Activated naive CD8-positive, alpha-beta T cell treated with anti-CD3 and anti-CD28 coated beads, Interleukin-2, amount 10 ng/mL, durations not matched to agents 7 days and 5 days (primary cell): Measurements from ENCODE around the gene C6orf136. TPM values are rescaled to one million over a fixed set of nuclear protein-coding genes. Genes with fewer than 3 reads are reported as not detected.
A peak's percentile ranks its signal among the peaks of the same experiment; 100 is the strongest.

Experiments used
- ATAC-seq: fragments of 150-1000 bp; cut with Tn5 transposase; one replicate; pipeline ENCODE4 v1.10.0; 2021; ENCODE audit warnings: low read depth, moderate library complexity
- POLR2A ChIA-PET: fragments of 350-600 bp; sonication (Branson Sonifier 250); formaldehyde crosslinking; loops from one replicate; lab custom pipeline; 2021; ENCODE audit warnings: antibody characterized with exemption; lab: Charles Lee
- DNase-seq: peaks from one replicate; pipeline ENCODE4 v3.0.0; 2021
- H3K27ac Mint-ChIP-seq: one replicate; pipeline ENCODE4 v1.8.0; 2022; ENCODE audit warnings: mild to moderate bottlenecking, mixed read lengths
- H3K27me3 Mint-ChIP-seq: one replicate; pipeline ENCODE4 v1.8.0; 2022; ENCODE audit warnings: mild to moderate bottlenecking, moderate library complexity, mixed read lengths
- H3K36me3 Mint-ChIP-seq: one replicate; pipeline ENCODE4 v1.8.0; 2021; ENCODE audit warnings: mild to moderate bottlenecking, mixed read lengths
- H3K4me1 Mint-ChIP-seq: one replicate; pipeline ENCODE4 v1.8.0; 2021; ENCODE audit warnings: mixed read lengths
- H3K4me3 Mint-ChIP-seq: one replicate; pipeline ENCODE4 v1.8.0; 2022; ENCODE audit warnings: mild to moderate bottlenecking, moderate library complexity, mixed read lengths
- H3K9me3 Mint-ChIP-seq: one replicate; pipeline ENCODE4 v1.8.0; 2021; ENCODE audit warnings: mixed read lengths
- total RNA-seq, 2 experiments: library from RNA; stranded (reverse); gene quantifications; one replicate each; pipeline ENCODE4 v1.2.3, GENCODE V29; 2021

C6orf136 gene
- total RNA-seq, 2 experiments from 2014 or later, result 33.5 to 34.3 TPM

GRCh38 chr6:30679765-30680535 is 33.0 kb downstream of the C6orf136 start:
- Mint-ChIP-seq H3K4me1 (peaks cover 25% of the 10 kb centered on the region), H3K9me3 (no peaks in the 10 kb centered on the region), H3K27me3 (no peaks in the 10 kb centered on the region), H3K4me3 (peak overlapping the region; percentile 91), H3K27ac (peak overlapping the region; percentile 99), H3K36me3 (peaks cover 70% of the 10 kb centered on the region)
- DNase-seq (no peak), ATAC-seq (no peak)
- POLR2A ChIA-PET, result interaction anchor here (0.7 to 16.6 kb wide), 9 partner anchors 10 to 150 kb away, joined by 3 to 512 read pairs (median 13); partner anchors contain the start of genes MDC1, MRPS18B, NRM and TUBB

- peaks cover 23% of the 10 kb centered on the region for H3K4me1 Mint-ChIP-seq
- ATAC-seq (no peak), DNase-seq (no peak)
Measured at GRCh38 chr6:30681766-30682142, 34.8 kb downstream of the C6orf136 start.

GRCh38 chr6:30682143-30683117 is 35.5 kb downstream of the C6orf136 start:
- ATAC-seq (peak; percentile 64), DNase-seq (peak; percentile 88)
- no peaks in the 10 kb centered on the region for H3K9me3 Mint-ChIP-seq
- no peaks in the 10 kb centered on the region for H3K27me3 Mint-ChIP-seq
- peaks cover 73% of the 10 kb centered on the region for H3K36me3 Mint-ChIP-seq
- POLR2A ChIA-PET, result interaction anchor here (0.8 to 16.6 kb wide), 10 partner anchors 9 to 190 kb away, joined by 3 to 512 read pairs (median 20); partner anchors contain the start of genes IER3, MDC1, MRPS18B and NRM
- peak overlapping the region; percentile 91 for H3K4me3 Mint-ChIP-seq
- H3K4me1 Mint-ChIP-seq, result peaks cover 20% of the 10 kb centered on the region
- peak overlapping the region; percentile 99 for H3K27ac Mint-ChIP-seq

More at GRCh38 chr6:30681766-30682142, 34.8 kb downstream of the C6orf136 start:
- Mint-ChIP-seq H3K27me3 (no peaks in the 10 kb centered on the region), H3K36me3 (peaks cover 76% of the 10 kb centered on the region), H3K4me3 (peak overlapping the region; percentile 91), H3K27ac (peak overlapping the region; percentile 99), H3K9me3 (no peaks in the 10 kb centered on the region)
- POLR2A ChIA-PET, result interaction anchor here (0.8 to 16.6 kb wide), 8 partner anchors 9 to 189 kb away, joined by 3 to 512 read pairs (median 40); partner anchors contain the start of genes MDC1, MRPS18B, NRM and PPP1R10

GRCh38 chr6:30683183-30683979 is 36.4 kb downstream of the C6orf136 start:
- H3K27me3 Mint-ChIP-seq, result no peaks in the 10 kb centered on the region
- no peak for ATAC-seq
- H3K27ac Mint-ChIP-seq, result peak overlapping the region; percentile 99
- POLR2A ChIA-PET, result interaction anchor here (0.7 to 16.6 kb wide), 11 partner anchors 7 to 68 kb away, joined by 3 to 512 read pairs (median 13); partner anchors contain the start of genes DHX16, IER3, MDC1 and MRPS18B
- peak overlapping the region; percentile 91 for H3K4me3 Mint-ChIP-seq
- DNase-seq, result peak; percentile 51
- H3K4me1 Mint-ChIP-seq, result peaks cover 28% of the 10 kb centered on the region
- peaks cover 70% of the 10 kb centered on the region for H3K36me3 Mint-ChIP-seq
- H3K9me3 Mint-ChIP-seq, result no peaks in the 10 kb centered on the region

- Mint-ChIP-seq H3K9me3 (no peaks in the 10 kb centered on the region), H3K4me1 (peaks cover 29% of the 10 kb centered on the region), H3K36me3 (peaks cover 66% of the 10 kb centered on the region), H3K4me3 (peak overlapping the region; percentile 91), H3K27me3 (no peaks in the 10 kb centered on the region), H3K27ac (peak overlapping the region; percentile 99)
- ATAC-seq (no peak), DNase-seq (no peak)
- POLR2A ChIA-PET, result interaction anchor here (0.7 to 16.6 kb wide), 13 partner anchors 8 to 69 kb away, joined by 3 to 512 read pairs (median 6); partner anchors contain the start of genes DHX16, IER3, MDC1 and MRPS18B
Measured at GRCh38 chr6:30683980-30684338, 37.0 kb downstream of the C6orf136 start.

- DNase-seq, result peak; percentile 68
- H3K36me3 Mint-ChIP-seq, result peaks cover 62% of the 10 kb centered on the region
- H3K27me3 Mint-ChIP-seq, result no peaks in the 10 kb centered on the region
- H3K27ac Mint-ChIP-seq, result peak overlapping the region; percentile 99
- POLR2A ChIA-PET, result interaction anchor here (0.6 to 16.6 kb wide), 14 partner anchors 9 to 69 kb away, joined by 3 to 512 read pairs (median 6); partner anchors contain the start of genes DHX16, FLOT1, IER3 and MDC1
- peaks cover 31% of the 10 kb centered on the region for H3K4me1 Mint-ChIP-seq
- peak overlapping the region; percentile 91 for H3K4me3 Mint-ChIP-seq
- peak; percentile 10 for ATAC-seq
- no peaks in the 10 kb centered on the region for H3K9me3 Mint-ChIP-seq
Measured at GRCh38 chr6:30684386-30685156, 37.6 kb downstream of the C6orf136 start.

GRCh38 chr6:30685157-30686008 is 38.5 kb downstream of the C6orf136 start:
- no peaks in the 10 kb centered on the region for H3K27me3 Mint-ChIP-seq
- ATAC-seq (no peak), DNase-seq (peak; percentile 60)
- H3K4me1 Mint-ChIP-seq, result peaks cover 34% of the 10 kb centered on the region
- no peaks in the 10 kb centered on the region for H3K9me3 Mint-ChIP-seq
- H3K36me3 Mint-ChIP-seq, result peaks cover 54% of the 10 kb centered on the region
- POLR2A ChIA-PET, result interaction anchor here (0.6 to 16.6 kb wide), 11 partner anchors 9 to 70 kb away, joined by 3 to 512 read pairs (median 6); partner anchors contain the start of genes DHX16, FLOT1, IER3 and MDC1
- peak overlapping the region; percentile 99 for H3K27ac Mint-ChIP-seq
- peak overlapping the region; percentile 91 for H3K4me3 Mint-ChIP-seq

GRCh38 chr6:30686009-30686907 is 39.3 kb downstream of the C6orf136 start, which contains the start of gene PPP1R18:
Gene PPP1R18 (minus strand): TSS chr6:30686645. CDS start chr6:30686018, 627 bp downstream.
- Mint-ChIP-seq H3K27me3 (no peaks in the 10 kb centered on the region), H3K27ac (peak within 1 kb of the TSS; percentile 99), H3K36me3 (peaks cover 45% of the 10 kb centered on the region), H3K4me1 (peaks cover 35% of the 10 kb centered on the region), H3K9me3 (no peaks in the 10 kb centered on the region), H3K4me3 (peak within 1 kb of the TSS; percentile 91)
- POLR2A ChIA-PET, result interaction anchor here (1.0 to 16.6 kb wide), 7 partner anchors 13 to 71 kb away, joined by 4 to 512 read pairs (median 13); partner anchors contain the start of genes DHX16, MDC1, MRPS18B and PPP1R10
- peak; percentile 87 for DNase-seq
- peak; percentile 29 for ATAC-seq

GRCh38 chr6:30686908-30687658 is 40.1 kb downstream of the C6orf136 start:
- ATAC-seq (peak; percentile 18), DNase-seq (peak; percentile 83)
- peaks cover 38% of the 10 kb centered on the region for H3K36me3 Mint-ChIP-seq
- H3K27me3 Mint-ChIP-seq, result no peaks in the 10 kb centered on the region
- POLR2A ChIA-PET, result interaction anchor here (0.8 to 3.0 kb wide), 9 partner anchors 8 to 72 kb away, joined by 3 to 37 read pairs (median 6); partner anchors contain the start of genes MDC1 and TUBB
- H3K4me1 Mint-ChIP-seq, result peaks cover 36% of the 10 kb centered on the region
- no peaks in the 10 kb centered on the region for H3K9me3 Mint-ChIP-seq
- H3K4me3 Mint-ChIP-seq, result peak overlapping the region; percentile 91
- H3K27ac Mint-ChIP-seq, result peak overlapping the region; percentile 99
